Astrocyte of the hippocampus (primary cell): ENCODE measurements around the gene LRRC28.

Experiments used
- DNase-seq: peaks from one replicate; pipeline ENCODE4 v3.0.0; 2011; ENCODE audit warnings: low read depth, low spot score

Gene LRRC28

GRCh38 chr15:99435113-99435695 is 183.9 kb downstream of the LRRC28 start:
- no peak for DNase-seq

- no peak for DNase-seq
These were observed 184.7 kb downstream of the LRRC28 start for GRCh38 chr15:99435877-99436541.

DNA sequence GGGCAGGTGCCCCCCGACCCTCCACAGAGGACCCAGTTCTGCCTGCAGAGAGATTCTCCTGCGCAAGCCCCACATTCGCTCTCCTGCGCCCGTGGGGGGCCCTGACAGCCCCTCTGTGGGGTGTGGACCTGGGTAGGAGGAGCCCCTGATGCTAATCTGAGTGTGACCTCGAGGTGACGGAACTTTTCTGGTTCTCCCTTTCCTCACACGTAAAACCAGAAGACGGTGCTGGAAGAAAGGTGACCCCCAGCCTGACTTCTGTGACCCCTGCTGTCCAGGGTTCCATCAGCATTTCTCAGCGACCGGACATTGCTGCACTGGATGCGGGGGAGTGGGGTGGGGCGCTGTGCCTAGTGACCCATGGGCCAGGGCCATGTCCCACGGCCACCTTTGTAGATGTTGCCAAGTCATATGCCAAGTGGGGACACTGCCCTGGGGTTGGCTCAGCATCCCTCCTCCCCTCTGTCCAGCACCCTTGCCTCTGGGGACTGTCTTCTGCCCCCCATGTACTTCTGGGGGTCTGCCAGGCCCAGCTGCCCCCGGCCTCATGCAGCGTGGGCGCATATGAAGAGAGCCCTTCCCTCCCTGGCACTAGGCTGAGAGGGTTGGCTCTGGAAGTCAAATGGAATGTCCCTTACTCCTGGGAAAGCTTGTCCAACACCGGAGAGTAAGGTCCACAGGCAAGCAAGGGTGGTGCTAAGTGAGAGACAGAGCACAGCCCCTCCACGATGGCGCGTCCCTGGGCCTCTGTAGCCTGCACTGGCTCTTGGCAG is 185.4 kb downstream of the LRRC28 start:
- no peak for DNase-seq

- DNase-seq = no peak
These were observed 186.3 kb downstream of the LRRC28 start for GRCh38 chr15:99437315-99438223.

- no peak for DNase-seq
These were observed 186.9 kb downstream of the LRRC28 start for GRCh38 chr15:99438224-99438585.

DNA sequence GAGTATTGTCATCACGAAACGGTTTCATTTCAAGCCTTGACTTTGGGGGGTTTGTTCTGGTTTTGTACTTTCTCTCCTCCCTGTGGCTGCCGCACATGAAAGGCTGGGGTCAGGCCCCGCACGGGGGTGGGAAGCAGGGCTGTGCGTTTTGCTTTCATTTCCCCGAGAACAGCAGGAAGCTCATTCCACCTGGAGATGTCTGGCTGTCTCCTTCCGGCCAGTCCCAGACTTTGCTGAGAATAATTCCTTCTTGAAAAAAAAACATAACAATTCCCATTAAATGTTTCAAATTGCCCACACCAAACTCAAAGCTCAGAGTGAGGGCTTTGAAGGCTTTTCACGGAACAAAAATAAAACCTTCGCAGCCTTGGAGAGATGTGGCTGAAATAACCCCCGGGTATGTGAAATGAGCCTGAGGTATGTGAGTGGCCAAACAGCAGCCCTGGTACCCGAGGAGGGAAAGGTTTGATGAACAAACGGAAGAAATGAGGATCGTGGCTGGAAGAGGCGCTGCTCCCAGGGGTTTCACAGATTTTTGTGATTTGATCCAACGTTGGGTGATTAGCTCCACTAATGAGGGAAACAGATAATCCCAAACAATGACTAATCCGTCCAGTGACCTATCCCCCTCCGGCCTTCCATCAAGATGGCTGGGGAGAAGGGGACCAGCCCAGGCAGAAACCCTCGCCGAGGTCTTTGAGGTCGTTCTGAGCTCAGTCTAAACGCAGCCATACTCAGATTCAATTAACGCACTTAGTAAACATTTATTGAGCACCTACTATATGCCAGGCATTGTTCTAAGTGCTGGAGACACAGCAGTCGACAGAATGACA is 187.6 kb downstream of the LRRC28 start:
- DNase-seq = peak; percentile 53

- no peak for DNase-seq
These were observed 188.2 kb downstream of the LRRC28 start for GRCh38 chr15:99439524-99439835.

GRCh38 chr15:99440029-99440428 is 188.7 kb downstream of the LRRC28 start:
- DNase-seq = no peak
